A549 (cell line): ENCODE results near the gene SSBP2.

Experiments
- CHD2 ChIP-seq: fragments of 150-350 bp; IDR thresholded peaks from 2 replicates; pipeline ENCODE4 v1.6.1; 2014; ENCODE audit warnings: low read length; ENCODE audit not compliant: partially characterized antibody
- CTCF ChIP-seq: fragments of >200 bp; sonication (Bioruptor Twin); formaldehyde crosslinking; IDR thresholded peaks from 3 replicates; pipeline ENCODE4 v1.5.1; 2016
- HOXA7 ChIP-seq: fragments of 250-450 bp; sonication (Bioruptor Pico); IDR thresholded peaks from 2 replicates; pipeline ENCODE4 v1.5.0; 2020; ENCODE audit warnings: mild to moderate bottlenecking, moderate library complexity
- TF ChIP-seq, protein P1 (sequence below): fragments of 450-650 bp; IDR thresholded peaks from 2 replicates; pipeline ENCODE4 v1.6.1; 2014; ENCODE audit warnings: antibody characterized with exemption

DNA sequence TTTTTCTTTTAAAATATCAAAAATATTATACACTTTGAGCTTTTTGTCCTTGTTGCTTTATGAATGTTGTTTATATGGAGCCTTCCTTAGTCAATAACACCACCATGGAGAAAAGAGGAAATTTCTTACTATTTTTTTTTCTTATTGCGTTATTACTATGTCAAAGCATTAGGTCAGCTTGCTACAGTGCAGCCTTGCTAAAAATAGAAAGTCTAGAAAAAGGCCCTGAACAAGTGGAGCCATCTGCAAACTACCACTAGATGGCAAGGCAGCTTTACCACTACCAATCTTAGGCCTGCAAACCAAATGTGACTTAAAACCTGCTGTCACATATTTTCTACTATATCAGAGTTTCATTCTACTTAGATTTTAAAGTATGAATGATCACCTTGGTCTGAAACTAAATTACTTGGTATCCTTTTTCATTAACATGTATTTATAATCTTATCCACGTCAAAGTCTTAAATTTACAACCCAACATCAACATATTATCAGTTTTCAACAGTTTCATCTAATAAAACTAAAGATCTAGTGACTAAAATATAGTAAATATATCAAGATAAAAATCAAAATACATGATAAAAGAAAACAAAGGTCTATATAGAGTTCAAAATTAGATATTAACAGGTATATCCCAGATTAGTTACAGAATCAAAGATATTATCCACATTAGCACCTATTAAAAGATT lies 243.9 kb downstream of the SSBP2 start:
- TF ChIP-seq HOXA7 (CRISPR knock-in tag) (no peak), CTCF (peak; percentile 93), CHD2 (no peak)
- TF ChIP-seq, protein P1, sequence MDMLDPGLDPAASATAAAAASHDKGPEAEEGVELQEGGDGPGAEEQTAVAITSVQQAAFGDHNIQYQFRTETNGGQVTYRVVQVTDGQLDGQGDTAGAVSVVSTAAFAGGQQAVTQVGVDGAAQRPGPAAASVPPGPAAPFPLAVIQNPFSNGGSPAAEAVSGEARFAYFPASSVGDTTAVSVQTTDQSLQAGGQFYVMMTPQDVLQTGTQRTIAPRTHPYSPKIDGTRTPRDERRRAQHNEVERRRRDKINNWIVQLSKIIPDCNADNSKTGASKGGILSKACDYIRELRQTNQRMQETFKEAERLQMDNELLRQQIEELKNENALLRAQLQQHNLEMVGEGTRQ, result no peak
